ENCODE results near the gene SHISAL1.
"Not testable (repeated sequence)": the region's sequence is repeated elsewhere in the genome, so short reads cannot be mapped to it uniquely, and the experiment has no call there.

Gene SHISAL1

GRCh38 chr22:44237290-44237689 is 75.5 kb downstream of the SHISAL1 start:
- no peak overlapping the region for H3K4me3 ChIP-seq (ENCODE audit: low read depth in 1 of 2, low read length in 2 of 2)
- no peak overlapping the region for H3K27ac ChIP-seq (ENCODE audit: low read length)
- H3K27me3 ChIP-seq (ENCODE audit: low read depth, low read length): no peaks in the 10 kb centered on the region
- no peaks in the 10 kb centered on the region for H3K4me1 ChIP-seq (ENCODE audit: control insufficient read depth in 1 of 2, insufficient read depth in 2 of 2, low read length in 2 of 2)
- no peaks in the 10 kb centered on the region for H3K36me3 ChIP-seq (ENCODE audit: control insufficient read depth in 1 of 2, insufficient read depth in 2 of 2, low read length in 2 of 2)
- H3K9me3 ChIP-seq (ENCODE audit: control insufficient read depth in 1 of 2, low read length in 2 of 2): no peaks in the 10 kb centered on the region

GRCh38 chr22:44234372-44234771 is 78.4 kb downstream of the SHISAL1 start:
- H3K36me3 ChIP-seq (ENCODE audit: control insufficient read depth in 1 of 2, insufficient read depth in 2 of 2, low read length in 2 of 2); H3K4me1 ChIP-seq (ENCODE audit: control insufficient read depth in 1 of 2, insufficient read depth in 2 of 2, low read length in 2 of 2); H3K27ac ChIP-seq (ENCODE audit: low read length); H3K9me3 ChIP-seq (ENCODE audit: control insufficient read depth in 1 of 2, low read length in 2 of 2); H3K4me3 ChIP-seq (ENCODE audit: low read depth in 1 of 2, low read length in 2 of 2); H3K27me3 ChIP-seq (ENCODE audit: low read depth, low read length): not testable (repeated sequence)

DNA sequence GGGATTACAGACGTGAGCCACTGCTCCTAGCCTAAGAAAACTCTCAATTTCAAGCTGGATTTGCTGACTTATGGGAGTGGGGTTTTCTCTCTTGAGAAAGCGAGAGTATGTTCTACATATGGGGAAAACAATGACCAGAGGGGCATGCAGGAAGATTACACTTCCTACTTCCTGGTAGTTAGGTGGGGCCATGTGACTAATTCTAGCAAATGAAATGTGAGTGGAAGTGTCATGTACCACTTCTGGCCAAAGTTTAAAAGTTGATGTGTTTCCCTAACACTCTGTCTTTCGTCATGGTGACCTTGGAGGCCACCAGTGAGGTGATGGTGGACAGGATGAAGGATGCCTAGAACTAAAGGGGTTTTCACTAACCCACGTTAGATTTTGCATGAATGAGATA is 81.5 kb downstream of the SHISAL1 start:
- Histone ChIP-seq H3K4me1 (ENCODE audit: control insufficient read depth in 1 of 2, insufficient read depth in 2 of 2, low read length in 2 of 2) (no peaks in the 10 kb centered on the region), H3K27me3 (ENCODE audit: low read depth, low read length) (no peaks in the 10 kb centered on the region), H3K4me3 (ENCODE audit: low read depth in 1 of 2, low read length in 2 of 2) (no peak overlapping the region), H3K9me3 (ENCODE audit: control insufficient read depth in 1 of 2, low read length in 2 of 2) (peaks cover 6 to 7% of the 10 kb centered on the region in 2 donors), H3K36me3 (ENCODE audit: control insufficient read depth in 1 of 2, insufficient read depth in 2 of 2, low read length in 2 of 2) (no peaks in the 10 kb centered on the region), H3K27ac (ENCODE audit: low read length) (no peak overlapping the region)

- Histone ChIP-seq H3K27me3 (ENCODE audit: low read depth, low read length) (no peaks in the 10 kb centered on the region), H3K27ac (ENCODE audit: low read length) (no peak overlapping the region), H3K4me1 (ENCODE audit: control insufficient read depth in 1 of 2, insufficient read depth in 2 of 2, low read length in 2 of 2) (no peaks in the 10 kb centered on the region), H3K9me3 (ENCODE audit: control insufficient read depth in 1 of 2, low read length in 2 of 2) (peaks cover 6 to 7% of the 10 kb centered on the region in 2 donors), H3K4me3 (ENCODE audit: low read depth in 1 of 2, low read length in 2 of 2) (no peak overlapping the region), H3K36me3 (ENCODE audit: control insufficient read depth in 1 of 2, insufficient read depth in 2 of 2, low read length in 2 of 2) (no peaks in the 10 kb centered on the region)
Observed at GRCh38 chr22:44229809-44230208, 82.9 kb downstream of the SHISAL1 start.

DNA sequence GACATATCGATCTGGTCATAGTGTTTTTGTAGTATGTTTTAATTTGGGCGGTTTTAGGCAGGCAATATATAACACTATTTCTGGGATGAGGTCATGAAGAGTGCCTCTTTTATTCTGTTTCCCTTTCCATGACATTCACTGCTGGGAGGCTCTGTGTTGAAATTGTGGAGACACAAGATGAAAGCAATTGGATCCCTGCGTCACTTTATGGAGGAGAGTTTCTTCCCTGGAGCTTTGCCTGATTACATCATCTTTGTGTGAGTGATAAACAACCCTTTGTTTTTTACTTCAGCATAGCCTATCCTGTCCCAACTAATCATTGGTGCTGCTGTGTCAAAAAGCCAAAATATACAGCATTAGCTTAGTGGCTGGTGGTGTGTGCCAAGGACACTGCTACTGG is 83.4 kb downstream of the SHISAL1 start:
- peaks cover 6 to 7% of the 10 kb centered on the region in 2 donors for H3K9me3 ChIP-seq (ENCODE audit: control insufficient read depth in 1 of 2, low read length in 2 of 2)
- H3K4me1 ChIP-seq (ENCODE audit: control insufficient read depth in 1 of 2, insufficient read depth in 2 of 2, low read length in 2 of 2): no peaks in the 10 kb centered on the region
- no peaks in the 10 kb centered on the region for H3K27me3 ChIP-seq (ENCODE audit: low read depth, low read length)
- no peak overlapping the region for H3K4me3 ChIP-seq (ENCODE audit: low read depth in 1 of 2, low read length in 2 of 2)
- no peaks in the 10 kb centered on the region for H3K36me3 ChIP-seq (ENCODE audit: control insufficient read depth in 1 of 2, insufficient read depth in 2 of 2, low read length in 2 of 2)
- H3K27ac ChIP-seq (ENCODE audit: low read length): no peak overlapping the region

- Histone ChIP-seq H3K27ac (ENCODE audit: low read length) (no peak overlapping the region), H3K4me3 (ENCODE audit: low read depth in 1 of 2, low read length in 2 of 2) (no peak overlapping the region), H3K9me3 (ENCODE audit: control insufficient read depth in 1 of 2, low read length in 2 of 2) (peaks cover 6 to 7% of the 10 kb centered on the region in 2 donors), H3K4me1 (ENCODE audit: control insufficient read depth in 1 of 2, insufficient read depth in 2 of 2, low read length in 2 of 2) (no peaks in the 10 kb centered on the region), H3K36me3 (ENCODE audit: control insufficient read depth in 1 of 2, insufficient read depth in 2 of 2, low read length in 2 of 2) (no peaks in the 10 kb centered on the region), H3K27me3 (ENCODE audit: low read depth, low read length) (no peaks in the 10 kb centered on the region)
Observed at GRCh38 chr22:44225812-44226211, 86.9 kb downstream of the SHISAL1 start.

DNA sequence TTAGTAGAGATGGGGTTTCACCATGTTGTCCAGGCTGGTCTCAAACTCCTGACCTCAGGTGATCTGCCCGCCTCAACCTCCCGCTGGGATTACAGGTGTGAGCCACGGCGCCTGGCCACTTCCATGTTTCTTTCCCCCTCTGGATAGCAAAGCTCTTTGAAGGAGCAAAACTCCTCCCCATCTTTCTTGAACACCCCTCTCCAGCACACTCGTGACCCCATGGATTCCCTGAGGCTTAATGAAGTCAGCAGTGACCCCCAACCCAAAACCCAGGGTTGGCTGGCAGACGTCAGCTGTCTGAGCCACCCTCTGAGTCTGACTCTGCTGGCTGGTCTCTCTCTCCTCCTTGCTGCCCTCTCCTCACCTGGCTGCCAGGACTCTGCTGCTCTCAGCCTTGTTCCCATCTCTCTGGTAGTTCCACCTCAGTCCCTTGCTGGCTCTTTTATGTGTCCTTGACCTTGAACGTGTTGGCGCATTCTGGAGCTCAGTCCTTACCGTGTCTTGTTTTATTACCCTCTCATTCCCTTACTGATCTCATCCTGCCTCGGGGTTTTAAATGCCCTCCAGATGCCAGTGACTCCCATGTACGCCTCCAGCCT is 87.6 kb downstream of the SHISAL1 start:
- Histone ChIP-seq H3K27ac (ENCODE audit: low read length) (no peak overlapping the region), H3K36me3 (ENCODE audit: control insufficient read depth in 1 of 2, insufficient read depth in 2 of 2, low read length in 2 of 2) (no peaks in the 10 kb centered on the region), H3K4me3 (ENCODE audit: low read depth in 1 of 2, low read length in 2 of 2) (no peak overlapping the region), H3K27me3 (ENCODE audit: low read depth, low read length) (no peaks in the 10 kb centered on the region), H3K4me1 (ENCODE audit: control insufficient read depth in 1 of 2, insufficient read depth in 2 of 2, low read length in 2 of 2) (no peaks in the 10 kb centered on the region), H3K9me3 (ENCODE audit: control insufficient read depth in 1 of 2, low read length in 2 of 2) (peaks cover 6 to 7% of the 10 kb centered on the region in 2 donors)

DNA sequence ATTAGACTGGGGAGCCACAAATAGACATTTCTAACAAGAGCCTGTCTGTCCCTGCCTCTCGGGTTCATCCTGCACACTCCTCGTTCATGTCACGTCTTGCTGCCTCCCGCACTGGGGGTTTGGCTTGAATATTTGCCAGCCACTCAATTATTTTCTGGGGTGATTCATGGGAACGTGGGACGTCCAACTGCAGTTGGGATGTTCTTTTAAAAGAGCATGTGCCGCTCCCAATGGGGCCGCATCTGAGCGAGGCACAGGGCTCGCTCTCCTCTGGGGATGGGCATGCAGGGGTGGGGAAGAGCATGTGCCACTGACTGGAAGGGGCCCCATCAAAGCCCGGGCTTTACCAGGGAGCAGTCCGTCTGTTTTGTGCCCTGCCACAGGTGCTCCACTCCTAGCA is 88.6 kb downstream of the SHISAL1 start:
- Histone ChIP-seq H3K27ac (ENCODE audit: low read length) (no peak overlapping the region), H3K4me3 (ENCODE audit: low read depth in 1 of 2, low read length in 2 of 2) (no peak overlapping the region), H3K4me1 (ENCODE audit: control insufficient read depth in 1 of 2, insufficient read depth in 2 of 2, low read length in 2 of 2) (no peaks in the 10 kb centered on the region), H3K36me3 (ENCODE audit: control insufficient read depth in 1 of 2, insufficient read depth in 2 of 2, low read length in 2 of 2) (no peaks in the 10 kb centered on the region), H3K27me3 (ENCODE audit: low read depth, low read length) (no peaks in the 10 kb centered on the region), H3K9me3 (ENCODE audit: control insufficient read depth in 1 of 2, low read length in 2 of 2) (peaks cover 6 to 7% of the 10 kb centered on the region in 2 donors)

DNA sequence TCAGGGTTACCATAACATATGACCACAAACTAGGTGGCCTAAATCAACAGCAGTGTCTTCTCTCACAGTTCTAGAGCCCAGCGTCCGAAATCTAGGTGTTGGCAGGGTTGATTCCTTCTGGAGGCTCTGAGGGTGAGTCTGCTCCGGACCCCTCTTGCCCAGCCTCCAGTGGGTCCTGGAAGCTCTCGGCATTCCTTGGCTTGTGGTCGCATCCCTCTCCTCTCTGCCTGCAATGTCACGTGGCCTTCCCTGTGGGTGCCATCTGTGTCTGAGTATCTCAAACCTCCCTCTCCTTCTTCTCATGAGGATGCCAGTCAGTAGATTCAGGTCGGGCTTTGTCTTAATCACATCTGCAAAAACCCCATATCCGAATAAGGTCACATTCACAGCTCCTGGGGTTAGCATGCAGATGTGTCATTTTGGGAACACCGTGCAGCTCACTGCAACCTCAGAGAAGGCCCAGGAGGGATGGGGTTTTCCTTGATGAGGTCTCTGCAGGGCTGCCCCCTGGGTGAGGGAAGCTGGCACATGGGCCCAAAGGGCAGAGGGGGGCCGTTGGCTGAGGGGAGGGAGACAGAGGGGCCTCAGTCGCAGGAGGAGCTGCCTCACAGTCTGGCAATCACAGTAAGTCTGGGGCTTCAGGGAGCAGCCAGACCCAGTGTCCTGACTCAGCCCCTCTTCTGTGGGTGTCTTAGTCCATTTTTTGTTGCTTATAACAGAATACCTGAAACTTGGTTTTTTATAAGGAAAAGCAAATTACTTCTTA is 90.9 kb downstream of the SHISAL1 start:
- no peaks in the 10 kb centered on the region for H3K36me3 ChIP-seq (ENCODE audit: control insufficient read depth in 1 of 2, insufficient read depth in 2 of 2, low read length in 2 of 2)
- no peaks in the 10 kb centered on the region for H3K27me3 ChIP-seq (ENCODE audit: low read depth, low read length)
- no peak overlapping the region for H3K4me3 ChIP-seq (ENCODE audit: low read depth in 1 of 2, low read length in 2 of 2)
- no peaks in the 10 kb centered on the region for H3K9me3 ChIP-seq (ENCODE audit: control insufficient read depth in 1 of 2, low read length in 2 of 2)
- no peak overlapping the region for H3K27ac ChIP-seq (ENCODE audit: low read length)
- no peaks in the 10 kb centered on the region for H3K4me1 ChIP-seq (ENCODE audit: control insufficient read depth in 1 of 2, insufficient read depth in 2 of 2, low read length in 2 of 2)

- Histone ChIP-seq H3K9me3 (ENCODE audit: control insufficient read depth in 1 of 2, low read length in 2 of 2) (no peaks in the 10 kb centered on the region), H3K4me3 (ENCODE audit: low read depth in 1 of 2, low read length in 2 of 2) (no peak overlapping the region), H3K27me3 (ENCODE audit: low read depth, low read length) (no peaks in the 10 kb centered on the region), H3K36me3 (ENCODE audit: control insufficient read depth in 1 of 2, insufficient read depth in 2 of 2, low read length in 2 of 2) (no peaks in the 10 kb centered on the region), H3K27ac (ENCODE audit: low read length) (no peak overlapping the region), H3K4me1 (ENCODE audit: control insufficient read depth in 1 of 2, insufficient read depth in 2 of 2, low read length in 2 of 2) (no peaks in the 10 kb centered on the region)
Observed at GRCh38 chr22:44220727-44221680, 91.7 kb downstream of the SHISAL1 start.

Data from muscle layer of duodenum (tissue), 2 donors.